ENCODE data around the gene CHCHD3. TPM values are rescaled to one million over a fixed set of nuclear protein-coding genes. Genes with fewer than 3 reads are reported as not detected.

CHCHD3 gene
- total and polyA plus RNA-seq, 2 donors from 2014 or later: 53.9 to 77.3 TPM

DNA sequence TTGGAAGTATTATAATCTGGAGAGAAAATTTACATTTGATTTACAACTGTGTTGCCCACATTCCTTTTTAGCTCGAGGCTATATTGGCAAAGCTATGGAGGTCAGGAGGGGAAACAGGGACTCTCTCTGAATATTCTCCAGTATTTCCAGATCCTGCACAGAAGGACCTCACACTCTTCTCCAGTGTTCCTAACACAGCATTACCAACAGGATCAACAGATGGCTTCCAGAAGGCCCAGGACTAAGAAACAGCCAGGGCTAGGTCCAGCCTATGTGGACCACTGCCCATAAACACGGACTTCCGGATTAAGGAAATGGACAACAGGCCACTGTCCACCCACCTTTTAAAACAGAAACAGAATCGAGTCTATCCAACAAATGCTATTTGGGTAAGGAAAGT is 65.3 kb downstream of the CHCHD3 start:
- H3K27ac ChIP-seq (ENCODE audit: low read depth in 2 of 2, low read length in 2 of 2): no peak overlapping the region
- no peak for FAIRE-seq
- intact Hi-C loops (cut with DNase I): no loop called here

DNA sequence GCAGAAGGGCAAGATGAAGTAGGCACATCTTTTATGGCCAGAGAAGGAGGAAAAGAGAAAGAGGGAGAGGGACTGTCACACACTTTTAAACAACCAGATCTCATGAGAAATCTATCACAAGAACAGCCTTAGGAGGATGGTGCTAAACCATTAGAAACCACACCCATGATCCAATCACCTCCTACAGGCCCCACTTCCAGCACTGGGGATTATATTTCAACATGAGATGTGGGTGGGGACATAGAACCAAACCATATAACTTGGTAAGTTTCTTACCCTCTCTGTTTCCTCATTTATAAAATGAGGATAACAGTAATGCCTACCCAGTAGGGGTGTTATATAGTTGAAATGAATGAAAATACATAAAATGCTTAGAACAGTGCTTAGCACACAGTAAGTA is 66.0 kb downstream of the CHCHD3 start:
- TF ChIP-seq, protein P1, sequence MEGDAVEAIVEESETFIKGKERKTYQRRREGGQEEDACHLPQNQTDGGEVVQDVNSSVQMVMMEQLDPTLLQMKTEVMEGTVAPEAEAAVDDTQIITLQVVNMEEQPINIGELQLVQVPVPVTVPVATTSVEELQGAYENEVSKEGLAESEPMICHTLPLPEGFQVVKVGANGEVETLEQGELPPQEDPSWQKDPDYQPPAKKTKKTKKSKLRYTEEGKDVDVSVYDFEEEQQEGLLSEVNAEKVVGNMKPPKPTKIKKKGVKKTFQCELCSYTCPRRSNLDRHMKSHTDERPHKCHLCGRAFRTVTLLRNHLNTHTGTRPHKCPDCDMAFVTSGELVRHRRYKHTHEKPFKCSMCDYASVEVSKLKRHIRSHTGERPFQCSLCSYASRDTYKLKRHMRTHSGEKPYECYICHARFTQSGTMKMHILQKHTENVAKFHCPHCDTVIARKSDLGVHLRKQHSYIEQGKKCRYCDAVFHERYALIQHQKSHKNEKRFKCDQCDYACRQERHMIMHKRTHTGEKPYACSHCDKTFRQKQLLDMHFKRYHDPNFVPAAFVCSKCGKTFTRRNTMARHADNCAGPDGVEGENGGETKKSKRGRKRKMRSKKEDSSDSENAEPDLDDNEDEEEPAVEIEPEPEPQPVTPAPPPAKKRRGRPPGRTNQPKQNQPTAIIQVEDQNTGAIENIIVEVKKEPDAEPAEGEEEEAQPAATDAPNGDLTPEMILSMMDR (IDR thresholded peaks at IDR 0.05; ENCODE audit: borderline replicate concordance, extremely low read depth, insufficient read depth): no peak
- H3K27ac ChIP-seq (ENCODE audit: low read depth in 2 of 2, low read length in 2 of 2): no peak overlapping the region
- DNase-seq (no peak), FAIRE-seq (no peak)
- peaks cover 0 to 6% (median 0%) of the 10 kb centered on the region in 3 donors for H3K4me1 ChIP-seq (ENCODE audit: control insufficient read depth in 2 of 3, insufficient read depth in 2 of 3, low read depth in 1 of 3, low read length in 3 of 3)
- intact Hi-C loops (cut with DNase I): no loop called here
- H3K4me3 ChIP-seq (ENCODE audit: low read length in 3 of 3): no peak overlapping the region
- H3K36me3 ChIP-seq (ENCODE audit: control insufficient read depth in 2 of 3, insufficient read depth in 3 of 3, low read length in 3 of 3): no peaks in the 10 kb centered on the region
- no peak overlapping the region for H3K9ac ChIP-seq (ENCODE audit: low read length in 3 of 3)
- H3K9me3 ChIP-seq (ENCODE audit: control insufficient read depth in 2 of 3, insufficient read depth in 1 of 3, low read length in 3 of 3): no peaks in the 10 kb centered on the region
- H3K27me3 ChIP-seq (ENCODE audit: control insufficient read depth, insufficient read depth, low read length): no peaks in the 10 kb centered on the region

More for the DNA sequence above, 65.3 kb downstream of the CHCHD3 start:
- no peaks in the 10 kb centered on the region for H3K36me3 ChIP-seq (ENCODE audit: control insufficient read depth in 2 of 3, insufficient read depth in 3 of 3, low read length in 3 of 3)
- DNase-seq: no peak
- TF ChIP-seq, protein P1 (IDR thresholded peaks at IDR 0.05; ENCODE audit: borderline replicate concordance, extremely low read depth, insufficient read depth): no peak
- no peak overlapping the region for H3K9ac ChIP-seq (ENCODE audit: low read length in 3 of 3)
- H3K27me3 ChIP-seq (ENCODE audit: control insufficient read depth, insufficient read depth, low read length): no peaks in the 10 kb centered on the region
- peaks cover 0 to 6% (median 0%) of the 10 kb centered on the region in 3 donors for H3K4me1 ChIP-seq (ENCODE audit: control insufficient read depth in 2 of 3, insufficient read depth in 2 of 3, low read depth in 1 of 3, low read length in 3 of 3)
- no peak overlapping the region for H3K4me3 ChIP-seq (ENCODE audit: low read length in 3 of 3)
- H3K9me3 ChIP-seq (ENCODE audit: control insufficient read depth in 2 of 3, insufficient read depth in 1 of 3, low read length in 3 of 3): no peaks in the 10 kb centered on the region

GRCh38 chr7:133011746-133012145 is 70.1 kb downstream of the CHCHD3 start:
- intact Hi-C loops (cut with DNase I): no loop called here
- FAIRE-seq (no peak), DNase-seq (no peak)
- H3K4me1 ChIP-seq (ENCODE audit: control insufficient read depth in 2 of 3, insufficient read depth in 2 of 3, low read depth in 1 of 3, low read length in 3 of 3): peaks cover 0 to 2% (median 0%) of the 10 kb centered on the region in 3 donors
- H3K27me3 ChIP-seq (ENCODE audit: control insufficient read depth, insufficient read depth, low read length): no peaks in the 10 kb centered on the region
- H3K9ac ChIP-seq (ENCODE audit: low read length in 3 of 3): no peak overlapping the region
- H3K4me3 ChIP-seq (ENCODE audit: low read length in 3 of 3): no peak overlapping the region
- no peaks in the 10 kb centered on the region for H3K9me3 ChIP-seq (ENCODE audit: control insufficient read depth in 2 of 3, insufficient read depth in 1 of 3, low read length in 3 of 3)
- no peak overlapping the region for H3K27ac ChIP-seq (ENCODE audit: low read depth in 2 of 2, low read length in 2 of 2)
- TF ChIP-seq, protein P1 (IDR thresholded peaks at IDR 0.05; ENCODE audit: borderline replicate concordance, extremely low read depth, insufficient read depth): no peak
- no peaks in the 10 kb centered on the region for H3K36me3 ChIP-seq (ENCODE audit: control insufficient read depth in 2 of 3, insufficient read depth in 3 of 3, low read length in 3 of 3)

Data from kidney (tissue), 14 donors.